Neural cell (in vitro differentiated cells): ENCODE measurements around the gene HOXB4. TPM values are rescaled to one million over a fixed set of nuclear protein-coding genes. Genes with fewer than 3 reads are reported as not detected.

ENCODE experiments used
- H2AFZ ChIP-seq: fragments of 200-600, 300-800 bp; sonication (generic), shearing (Covaris generic); 2 replicates; pipeline ENCODE4 v1.6.0; 2014; ENCODE audit warnings: low read depth, mild to moderate bottlenecking, antibody characterized with exemption, low read length, moderate library complexity
- H3F3A ChIP-seq: fragments of 200-600 bp; shearing (Covaris generic); 2 replicates; pipeline ENCODE4 v1.6.1; 2016; ENCODE audit warnings: mild to moderate bottlenecking, moderate library complexity, mixed read lengths, antibody characterized with exemption, low read length; ENCODE audit not compliant: insufficient read depth, poor library complexity, severe bottlenecking
- H3K27ac ChIP-seq: fragments of 200-600, 300-800 bp; sonication (generic), shearing (Covaris generic); 2 replicates; pipeline ENCODE4 v1.5.1; 2014; ENCODE audit warnings: mild to moderate bottlenecking, low read length, moderate library complexity
- H3K27me3 ChIP-seq: fragments of 300-800, 200-600 bp; sonication (generic), shearing (Covaris generic); 2 replicates; pipeline ENCODE4 v1.6.0; 2014; ENCODE audit warnings: mild to moderate bottlenecking, low read depth, low read length, moderate library complexity; ENCODE audit not compliant: insufficient read depth
- H3K36me3 ChIP-seq: fragments of 300-800, 200-600 bp; sonication (generic), shearing (Covaris generic); 2 replicates; pipeline ENCODE4 v1.5.1; 2014; ENCODE audit warnings: mild to moderate bottlenecking, antibody characterized with exemption, low read length, moderate library complexity; ENCODE audit not compliant: insufficient read depth
- H3K4me2 ChIP-seq: fragments of 300-800, 200-600 bp; sonication (generic), shearing (Covaris generic); 2 replicates; pipeline ENCODE4 v1.6.0; 2014; ENCODE audit warnings: mild to moderate bottlenecking, low read length
- H3K4me3 ChIP-seq: fragments of 300-800, 200-600 bp; sonication (generic), shearing (Covaris generic); 2 replicates; pipeline ENCODE4 v1.5.1; 2014; ENCODE audit warnings: mild to moderate bottlenecking, low read length, moderate library complexity
- H3K79me2 ChIP-seq: fragments of 200-600 bp; shearing (Covaris generic); replicated peaks from 2 replicates; pipeline ENCODE4 v1.6.0; 2014; ENCODE audit warnings: mild to moderate bottlenecking, low read length, moderate library complexity; ENCODE audit not compliant: insufficient read depth
- H3K9ac ChIP-seq: fragments of 300-800, 200-600 bp; sonication (generic), shearing (Covaris generic); 2 replicates; pipeline ENCODE4 v1.6.1; 2016; ENCODE audit warnings: mild to moderate bottlenecking, low read length, mixed read lengths
- H3K9me2 ChIP-seq: fragments of 200-600 bp; shearing (Covaris generic); 2 replicates; pipeline ENCODE4 v1.6.1; 2016; ENCODE audit warnings: mild to moderate bottlenecking, low read length, mixed read lengths; ENCODE audit not compliant: insufficient read depth
- H3K9me3 ChIP-seq: fragments of 200-600, 300-800 bp; sonication (generic), shearing (Covaris generic); 2 replicates; pipeline ENCODE4 v1.6.1; 2016; ENCODE audit warnings: mild to moderate bottlenecking, mixed run types, low read length, moderate library complexity, mixed read lengths
- H4K20me1 ChIP-seq: fragments of 200-600 bp; shearing (Covaris generic); 2 replicates; pipeline ENCODE4 v1.6.1; 2016; ENCODE audit warnings: mild to moderate bottlenecking, mixed run types; ENCODE audit not compliant: insufficient read depth
- CTCF ChIP-seq: fragments of 450-650 bp; IDR thresholded peaks from 2 replicates; pipeline ENCODE4 v1.5.1; 2014; ENCODE audit warnings: antibody characterized with exemption, mild to moderate bottlenecking, moderate library complexity; ENCODE audit not compliant: poor library complexity, severe bottlenecking
- EP300 ChIP-seq: fragments of 450-650 bp; conservative IDR thresholded peaks from 2 replicates; pipeline ENCODE4 v1.6.1; 2014; ENCODE audit warnings: antibody characterized with exemption, mild to moderate bottlenecking, moderate library complexity; ENCODE audit not compliant: poor library complexity, severe bottlenecking
- EZH2 ChIP-seq: fragments of 200-600, 300-800 bp; shearing (Covaris generic), sonication (generic); IDR thresholded peaks from 2 replicates; pipeline ENCODE4 v1.6.1; 2014; ENCODE audit warnings: antibody characterized with exemption, low read length, borderline replicate concordance, mild to moderate bottlenecking; ENCODE audit not compliant: insufficient read depth, poor library complexity, severe bottlenecking
- MXI1 ChIP-seq: fragments of 450-650 bp; conservative IDR thresholded peaks from 2 replicates; pipeline ENCODE4 v1.6.1; 2014; ENCODE audit warnings: antibody characterized with exemption, mild to moderate bottlenecking; ENCODE audit not compliant: poor library complexity, severe bottlenecking
- POLR2AphosphoS5 ChIP-seq: IDR thresholded peaks from 2 replicates; pipeline ENCODE4 v1.6.1; 2012
- RAD21 ChIP-seq: fragments of 450-650 bp; conservative IDR thresholded peaks from 2 replicates; pipeline ENCODE4 v1.6.1; 2014; ENCODE audit warnings: antibody characterized with exemption, mild to moderate bottlenecking, moderate library complexity
- REST ChIP-seq: IDR thresholded peaks from 2 replicates; pipeline ENCODE4 v1.6.1; 2012; ENCODE audit warnings: borderline replicate concordance
- SMC3 ChIP-seq: fragments of 450-650 bp; conservative IDR thresholded peaks from 2 replicates; pipeline ENCODE4 v1.6.1; 2014; ENCODE audit warnings: antibody characterized with exemption, mild to moderate bottlenecking, moderate library complexity; ENCODE audit not compliant: poor library complexity
- TAF1 ChIP-seq: IDR thresholded peaks from 2 replicates; pipeline ENCODE4 v1.6.1; 2012; ENCODE audit warnings: low read depth
- polyA plus RNA-seq: library from polyadenylated mRNA; depleted of rRNA; stranded (reverse); fragments of >200 nt; gene quantifications from 2 replicates; pipeline ENCODE4 v1.2.3, GENCODE V29; 2014

The HOXB4 gene
- polyA plus RNA-seq, 1 donor from 2014 or later: not detected

- Histone ChIP-seq H3K4me3 (no peak overlapping the region), H3K9ac (no peak overlapping the region), H3K27me3 (peaks cover 99% of the 10 kb centered on the region), H4K20me1 (no peaks in the 10 kb centered on the region), H3F3A (no peaks in the 10 kb centered on the region), H3K27ac (no peak overlapping the region), H3K36me3 (no peaks in the 10 kb centered on the region), H3K9me2 (no peaks in the 10 kb centered on the region), H3K9me3 (no peaks in the 10 kb centered on the region), H2AFZ (no peak overlapping the region), H3K4me2 (no peak overlapping the region), H3K79me2 (no peaks in the 10 kb centered on the region)
- TF ChIP-seq EZH2: no peak
- TF ChIP-seq REST: no peak
- no peak for TF ChIP-seq MXI1
- TF ChIP-seq EP300: no peak
- no peak for TF ChIP-seq RAD21
- no peak for TF ChIP-seq CTCF
- no peak for TF ChIP-seq POLR2AphosphoS5
- no peak for TF ChIP-seq SMC3
- no peak for TF ChIP-seq TAF1
These were observed 27.5 kb downstream of the HOXB4 start for GRCh38 chr17:48550502-48551213.

DNA sequence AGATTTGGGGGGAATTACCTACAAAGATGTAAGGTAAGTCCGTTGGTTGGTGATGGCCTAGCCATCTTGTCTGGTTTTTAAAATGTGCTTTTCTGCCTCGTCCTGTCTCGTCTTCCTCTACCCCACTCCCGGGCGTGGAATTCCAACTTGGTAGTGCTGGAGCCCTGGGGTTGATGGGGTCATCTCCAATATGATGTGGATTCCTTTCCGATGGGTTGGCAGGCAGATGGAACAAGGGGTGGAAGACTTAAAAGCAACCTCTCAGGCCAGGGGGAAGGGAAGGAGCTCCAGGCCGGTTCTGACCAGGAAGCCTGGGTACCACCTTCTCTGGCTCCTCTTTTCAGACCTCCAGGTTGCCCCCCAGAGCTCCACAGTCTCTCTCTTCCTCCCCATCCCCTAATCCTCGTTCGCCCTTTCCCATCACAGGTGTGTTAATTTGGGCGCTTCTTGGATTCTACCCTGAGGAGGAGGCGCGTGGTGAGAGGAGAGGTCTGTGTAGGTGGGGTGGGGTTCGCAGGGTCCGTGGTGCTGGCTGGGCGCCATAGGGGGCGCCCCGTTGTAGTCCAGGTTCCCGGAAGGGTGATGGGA is 28.1 kb downstream of the HOXB4 start:
- Histone ChIP-seq H3K4me3 (no peak overlapping the region), H3K79me2 (no peaks in the 10 kb centered on the region), H2AFZ (no peak overlapping the region)

More for the DNA sequence above, 28.1 kb downstream of the HOXB4 start:
- Histone ChIP-seq H3K9me3 (no peaks in the 10 kb centered on the region), H3K36me3 (no peaks in the 10 kb centered on the region), H3K9me2 (no peaks in the 10 kb centered on the region), H3K27ac (no peak overlapping the region), H3K27me3 (peaks cover 100% of the 10 kb centered on the region), H4K20me1 (no peaks in the 10 kb centered on the region), H3K4me2 (no peak overlapping the region), H3K9ac (no peak overlapping the region), H3F3A (no peaks in the 10 kb centered on the region)
- TF ChIP-seq MXI1 (no peak), SMC3 (no peak), CTCF (no peak), RAD21 (no peak), POLR2AphosphoS5 (no peak), REST (no peak), EZH2 (no peak), TAF1 (no peak), EP300 (no peak)
